SU-DHL-6 (cell line): ENCODE results near the gene TMEM131.

Experiments
- CTCF ChIP-seq: fragments of 200-600 bp; sonication (generic); IDR thresholded peaks from one replicate; pipeline ENCODE4 v1.5.1; 2017; ENCODE audit warnings: antibody characterized with exemption, mild to moderate bottlenecking, low read length, moderate library complexity; ENCODE audit not compliant: insufficient read depth, poor library complexity, severe bottlenecking
- EZH2phosphoT487 ChIP-seq: fragments of 200-600 bp; sonication (generic), shearing (Covaris generic); conservative IDR thresholded peaks from 2 replicates; pipeline ENCODE4 v1.6.1; 2018; ENCODE audit warnings: mild to moderate bottlenecking, antibody characterized with exemption, low read length, moderate library complexity, mixed read lengths

GRCh38 chr2:97910403-97911205, 85.1 kb downstream of the TMEM131 start:
- TF ChIP-seq CTCF (no peak), EZH2phosphoT487 (no peak)
